Subcutaneous adipose tissue (tissue), 4 donors: Measurements from ENCODE around the gene HNRNPM. TPM values are rescaled to one million over a fixed set of nuclear protein-coding genes. Genes with fewer than 3 reads are reported as not detected.

Source experiments
- total RNA-seq, 4 donors: library from RNA; depleted of rRNA; stranded (reverse); fragments of >200 nt; gene quantifications; one replicate each; pipeline ENCODE4 v1.1.0, GENCODE V29; 2016
- TF ChIP-seq, protein P1 (sequence below): fragments of 450-650 bp; IDR thresholded peaks from one replicate; pipeline ENCODE4 v1.5.1; 2016; ENCODE audit warnings: low read depth, mild to moderate bottlenecking, control low read depth, antibody characterized with exemption, moderate library complexity

HNRNPM gene
- total RNA-seq, 4 donors from 2014 or later, result 58.5 to 105 (median 78.0) TPM

DNA sequence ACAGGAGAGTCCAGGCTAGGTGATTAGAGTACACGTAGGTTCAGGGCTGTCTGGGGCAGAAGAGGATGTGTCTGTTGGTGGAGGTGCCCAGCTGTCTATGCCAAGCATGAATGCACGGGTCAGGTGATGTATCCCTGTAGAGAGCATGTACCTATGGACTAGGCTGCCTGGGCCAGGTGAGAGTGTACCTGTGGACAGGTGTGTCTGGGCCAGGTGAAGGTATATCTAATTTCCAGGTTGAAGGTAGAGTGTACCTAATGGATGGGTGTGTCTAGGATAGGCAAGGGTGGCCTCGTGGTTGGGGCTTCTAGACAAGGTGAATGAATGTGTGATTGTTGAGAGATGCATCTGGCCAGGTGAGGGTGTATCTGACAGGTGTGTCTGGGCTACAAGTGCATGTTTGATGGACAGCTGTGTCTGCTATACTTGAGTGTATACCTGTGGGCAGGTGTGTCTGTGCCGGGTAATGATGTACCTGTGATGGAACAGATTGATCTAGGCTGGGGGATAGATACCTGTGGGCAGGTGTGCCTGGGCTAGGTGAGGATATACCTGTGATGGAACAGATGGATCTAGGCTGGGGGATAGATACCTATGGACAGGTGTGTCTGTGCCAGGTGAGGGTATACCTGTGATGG lies 84.7 kb downstream of the HNRNPM start:
- TF ChIP-seq, protein P1, sequence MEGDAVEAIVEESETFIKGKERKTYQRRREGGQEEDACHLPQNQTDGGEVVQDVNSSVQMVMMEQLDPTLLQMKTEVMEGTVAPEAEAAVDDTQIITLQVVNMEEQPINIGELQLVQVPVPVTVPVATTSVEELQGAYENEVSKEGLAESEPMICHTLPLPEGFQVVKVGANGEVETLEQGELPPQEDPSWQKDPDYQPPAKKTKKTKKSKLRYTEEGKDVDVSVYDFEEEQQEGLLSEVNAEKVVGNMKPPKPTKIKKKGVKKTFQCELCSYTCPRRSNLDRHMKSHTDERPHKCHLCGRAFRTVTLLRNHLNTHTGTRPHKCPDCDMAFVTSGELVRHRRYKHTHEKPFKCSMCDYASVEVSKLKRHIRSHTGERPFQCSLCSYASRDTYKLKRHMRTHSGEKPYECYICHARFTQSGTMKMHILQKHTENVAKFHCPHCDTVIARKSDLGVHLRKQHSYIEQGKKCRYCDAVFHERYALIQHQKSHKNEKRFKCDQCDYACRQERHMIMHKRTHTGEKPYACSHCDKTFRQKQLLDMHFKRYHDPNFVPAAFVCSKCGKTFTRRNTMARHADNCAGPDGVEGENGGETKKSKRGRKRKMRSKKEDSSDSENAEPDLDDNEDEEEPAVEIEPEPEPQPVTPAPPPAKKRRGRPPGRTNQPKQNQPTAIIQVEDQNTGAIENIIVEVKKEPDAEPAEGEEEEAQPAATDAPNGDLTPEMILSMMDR, result no peak

DNA sequence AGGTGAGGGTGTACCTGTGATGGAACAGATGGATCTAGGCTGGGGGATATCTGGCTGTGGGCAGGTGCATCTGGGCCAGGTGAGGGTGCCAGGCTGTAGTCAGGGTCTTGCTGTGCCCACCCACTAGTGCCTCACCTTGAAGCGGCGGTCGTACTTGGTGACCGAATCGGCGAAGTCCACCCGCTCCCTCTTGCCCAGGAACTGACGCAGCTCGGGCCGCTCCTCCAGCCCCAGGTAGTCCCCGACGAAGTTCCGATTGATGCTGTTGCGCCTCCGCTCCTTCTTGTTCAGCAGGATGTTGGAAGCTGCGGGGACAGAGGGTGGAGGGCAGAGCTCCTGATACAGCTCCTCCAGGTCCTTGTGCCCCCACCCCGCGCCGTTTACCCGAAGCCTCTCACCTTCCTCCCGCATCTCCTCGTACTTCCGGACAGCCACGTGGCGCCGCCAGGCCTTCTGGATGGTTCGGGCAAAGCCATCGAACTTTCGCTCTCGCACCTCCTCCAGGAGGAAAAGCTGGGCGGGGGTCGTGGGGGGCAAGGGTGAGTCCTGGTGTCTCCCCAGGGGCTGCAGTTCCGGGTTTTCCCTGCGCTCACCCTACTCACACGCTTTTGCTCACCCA lies 85.4 kb downstream of the HNRNPM start:
- TF ChIP-seq, protein P1, result no peak

DNA sequence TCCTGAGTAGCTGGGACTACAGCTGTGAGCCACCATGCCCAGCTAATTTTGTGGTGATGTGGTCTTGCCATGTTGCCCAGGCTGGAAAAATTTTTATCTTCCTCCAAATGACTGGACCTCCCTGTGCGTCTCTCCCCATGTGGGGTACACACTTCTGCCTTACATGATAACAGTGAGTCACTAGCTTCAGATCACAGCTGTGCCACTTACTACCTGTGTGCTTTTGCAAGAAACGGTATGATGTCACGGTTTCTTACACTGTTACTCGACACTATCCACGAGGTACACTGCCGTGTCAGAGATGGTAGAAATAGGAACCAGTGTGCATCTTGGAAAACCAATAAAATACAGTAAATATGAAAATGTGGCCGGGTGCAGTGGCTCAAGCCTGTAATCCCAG lies 86.7 kb downstream of the HNRNPM start:
- TF ChIP-seq, protein P1, result no peak

DNA sequence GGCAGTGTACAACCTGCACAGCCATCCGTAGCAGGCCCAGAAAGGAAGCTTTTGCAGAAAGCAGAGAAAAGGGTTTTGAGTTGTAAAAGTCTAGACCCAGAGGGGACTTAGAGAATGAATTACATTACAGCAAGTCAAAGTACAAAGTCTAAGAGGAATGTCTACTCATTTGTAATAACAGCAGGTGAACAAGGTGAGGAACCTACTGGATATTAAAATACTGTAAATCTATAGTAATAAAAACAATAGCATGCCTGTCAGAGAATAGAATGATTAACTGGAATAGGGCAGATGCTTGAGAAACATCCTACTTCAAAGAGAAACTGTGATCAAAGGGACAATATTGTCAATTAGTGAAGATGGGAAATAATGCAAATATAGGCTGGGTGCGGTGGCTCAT lies 87.5 kb downstream of the HNRNPM start:
- TF ChIP-seq, protein P1, result no peak

DNA sequence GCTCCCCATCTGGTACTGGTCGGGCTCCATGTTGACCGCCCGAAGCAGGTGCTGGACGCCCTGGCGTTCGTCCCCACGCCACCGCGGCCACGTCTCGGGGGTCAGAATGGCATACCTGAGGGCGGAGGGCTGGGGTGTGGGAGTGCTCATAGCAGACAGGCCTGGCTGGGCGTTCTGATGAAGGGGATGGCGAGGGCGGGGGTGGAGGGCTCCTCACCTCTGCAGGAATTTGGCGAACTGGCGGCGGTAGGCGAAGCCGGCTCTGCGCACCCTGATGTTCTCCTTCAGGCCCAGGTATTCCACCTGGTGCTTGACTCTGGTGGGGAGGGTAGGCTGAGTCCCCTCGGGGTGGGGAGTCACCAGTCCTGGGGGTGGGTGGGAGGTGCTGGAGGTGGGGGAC lies 91.5 kb downstream of the HNRNPM start:
- TF ChIP-seq, protein P1, result no peak

DNA sequence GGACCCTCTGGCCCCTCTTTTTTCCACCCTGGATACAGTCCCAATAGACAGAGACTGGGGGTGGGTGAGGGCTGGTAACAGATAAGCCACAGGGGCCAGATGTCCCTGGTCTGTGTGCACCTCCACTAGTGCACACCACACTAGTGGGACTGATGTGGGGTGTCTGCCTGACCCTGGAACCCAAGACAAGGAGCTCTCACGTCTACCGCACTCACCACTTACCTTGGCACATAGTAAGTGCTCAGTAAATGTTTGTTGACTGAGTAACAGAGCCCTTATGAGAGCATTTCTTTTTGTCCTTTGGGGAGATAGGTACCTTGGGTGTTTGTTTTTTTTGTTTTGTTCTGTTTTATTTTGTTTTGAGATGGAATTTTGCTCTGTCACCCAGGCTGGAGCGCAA lies 92.3 kb downstream of the HNRNPM start:
- TF ChIP-seq, protein P1, result no peak

Other genes with a start within 250 kb of the HNRNPM start
- gene CERS4, start 235.6 kb upstream of the HNRNPM start, total RNA-seq, result 10 to 100 TPM; 10.4 to 34.3 (median 30.8) TPM
- 10 to 100 TPM; 23.6 to 72.9 (median 37.6) TPM for gene CD320, start 136.6 kb upstream of the HNRNPM start, total RNA-seq
- 10 to 100 TPM; 15.8 to 51.8 (median 23.7) TPM for gene NDUFA7, start 123.6 kb upstream of the HNRNPM start, total RNA-seq
- 100 to 1,000 TPM; 337 to 849 (median 372) TPM for gene RPS28, start 123.5 kb upstream of the HNRNPM start, total RNA-seq
- gene KANK3, start 101.7 kb upstream of the HNRNPM start, total RNA-seq, result 10 to 100 TPM in 2 of 4 donors, 1 to 10 TPM in 2; 3.6 to 65.7 (median 9.7) TPM
- gene ANGPTL4, start 80.8 kb upstream of the HNRNPM start, total RNA-seq, result 100 to 1,000 TPM; 150 to 237 (median 190) TPM
- 10 to 100 TPM; 29.4 to 95.3 (median 40.7) TPM for gene RAB11B, start 54.6 kb upstream of the HNRNPM start, total RNA-seq
- gene MARCHF2, start 31.7 kb upstream of the HNRNPM start, total RNA-seq, result 100 to 1,000 TPM; 107 to 314 (median 189) TPM
- 1 to 10 TPM in 1 of 4 donors, under 1 TPM in 3; 0.33 to 4.4 (median 0.52) TPM for gene PRAM1, start 57.7 kb downstream of the HNRNPM start, total RNA-seq
- 10 to 100 TPM in 1 of 4 donors, 1 to 10 TPM in 3; 4.8 to 15.6 (median 7.1) TPM for gene ZNF414, start 69.2 kb downstream of the HNRNPM start, total RNA-seq
- 10 to 100 TPM; 13.4 to 48.3 (median 26.0) TPM for gene MYO1F, start 132.5 kb downstream of the HNRNPM start, total RNA-seq
- gene ADAMTS10, start 165.7 kb downstream of the HNRNPM start, total RNA-seq, result 10 to 100 TPM; 17.8 to 63.9 (median 45.2) TPM
- gene NFILZ, start 185.7 kb downstream of the HNRNPM start, total RNA-seq, result not detected